ENCODE measurements around the gene DSEL.

The DSEL gene

GRCh38 chr18:67476585-67476984 lies 39.9 kb downstream of the DSEL start:
- Mint-ChIP-seq H3K27ac (no peak overlapping the region), H3K9me3 (no peaks in the 10 kb centered on the region), H3K36me3 (no peaks in the 10 kb centered on the region), H3K4me3 (no peak overlapping the region), H3K27me3 (no peaks in the 10 kb centered on the region), H3K4me1 (no peaks in the 10 kb centered on the region)
- no peak for ATAC-seq

- H3K36me3 Mint-ChIP-seq = no peaks in the 10 kb centered on the region
- H3K4me1 Mint-ChIP-seq = no peaks in the 10 kb centered on the region
- no peak for ATAC-seq
- H3K27ac Mint-ChIP-seq = no peak overlapping the region
- H3K4me3 Mint-ChIP-seq = no peak overlapping the region
- H3K9me3 Mint-ChIP-seq = no peaks in the 10 kb centered on the region
- H3K27me3 Mint-ChIP-seq = no peaks in the 10 kb centered on the region
Observed at GRCh38 chr18:67475673-67476072, 40.8 kb downstream of the DSEL start.

DNA sequence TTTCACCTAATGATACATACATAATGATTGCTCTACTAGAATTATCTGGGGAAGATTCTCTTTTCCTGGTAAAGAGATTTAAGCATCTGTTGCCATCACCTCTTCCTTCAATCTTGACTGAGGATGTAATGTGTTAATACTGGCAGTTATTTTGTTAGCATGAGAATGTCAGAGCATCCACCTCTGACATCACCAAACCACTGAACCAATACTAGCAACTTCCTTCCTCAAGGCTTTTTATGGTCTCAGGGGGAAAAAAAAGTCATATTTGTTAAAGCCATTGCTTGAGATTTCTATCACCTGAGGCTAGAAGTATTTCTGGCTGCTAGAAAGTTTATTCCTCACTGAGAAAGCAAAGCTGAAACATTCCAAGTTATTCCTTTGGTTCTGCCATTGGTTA lies 48.5 kb downstream of the DSEL start:
- Mint-ChIP-seq H3K27ac (no peak overlapping the region), H3K27me3 (no peaks in the 10 kb centered on the region), H3K4me1 (peaks cover 16% of the 10 kb centered on the region), H3K36me3 (no peaks in the 10 kb centered on the region), H3K4me3 (no peak overlapping the region), H3K9me3 (no peaks in the 10 kb centered on the region)
- ATAC-seq = peak; percentile 59

DNA sequence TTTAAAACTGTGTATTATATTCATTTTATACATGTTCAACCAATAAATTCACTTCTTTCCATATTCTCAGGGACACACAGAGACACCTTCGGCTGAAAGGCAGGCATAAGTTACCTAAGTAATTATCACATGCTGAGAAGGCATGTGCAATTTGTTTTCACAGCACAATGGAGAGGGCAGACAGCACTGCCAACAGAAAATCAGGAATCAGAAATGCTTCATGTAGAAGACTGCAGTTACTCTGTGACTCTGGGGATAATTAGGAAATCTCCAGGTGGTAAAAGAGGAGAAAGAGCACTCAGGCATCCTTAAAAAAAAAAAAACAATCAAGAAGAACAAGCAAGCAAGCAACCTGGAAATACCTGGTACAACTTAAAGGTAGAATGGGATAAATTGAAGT lies 49.3 kb downstream of the DSEL start:
- H3K4me3 Mint-ChIP-seq = no peak overlapping the region

DNA sequence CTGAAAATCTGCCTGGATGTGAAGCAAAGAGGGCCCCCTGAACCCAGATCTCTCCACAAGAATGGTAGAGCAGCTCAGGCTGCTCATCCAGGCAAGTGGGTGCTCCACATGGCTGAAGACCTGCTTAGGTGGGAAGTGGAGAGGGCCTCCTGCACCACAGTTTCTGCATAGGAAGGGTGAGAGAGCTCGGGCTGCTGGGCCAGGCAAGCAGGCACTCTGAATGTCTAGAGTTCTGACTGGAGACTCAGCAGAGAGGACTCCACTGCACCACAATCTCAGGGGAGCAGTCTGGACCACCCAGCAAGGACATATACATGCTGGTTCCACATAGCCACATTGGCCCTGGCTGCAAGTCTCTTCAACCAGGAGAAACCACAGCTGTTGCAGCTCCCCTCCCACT lies 52.0 kb downstream of the DSEL start:
- ATAC-seq = no peak
- Mint-ChIP-seq H3K36me3 (no peaks in the 10 kb centered on the region), H3K27ac (no peak overlapping the region), H3K27me3 (no peaks in the 10 kb centered on the region), H3K4me1 (peaks cover 16% of the 10 kb centered on the region), H3K9me3 (no peaks in the 10 kb centered on the region), H3K4me3 (no peak overlapping the region)

More for the DNA sequence above, 49.3 kb downstream of the DSEL start:
- Mint-ChIP-seq H3K4me1 (peaks cover 16% of the 10 kb centered on the region), H3K27me3 (no peaks in the 10 kb centered on the region), H3K27ac (no peak overlapping the region), H3K9me3 (no peaks in the 10 kb centered on the region), H3K36me3 (no peaks in the 10 kb centered on the region)
- ATAC-seq = no peak

GRCh38 chr18:67463829-67464228 lies 52.7 kb downstream of the DSEL start:
- Mint-ChIP-seq H3K36me3 (no peaks in the 10 kb centered on the region), H3K9me3 (no peaks in the 10 kb centered on the region), H3K4me3 (no peak overlapping the region), H3K4me1 (peaks cover 16% of the 10 kb centered on the region), H3K27ac (no peak overlapping the region), H3K27me3 (no peaks in the 10 kb centered on the region)
- no peak for ATAC-seq

GRCh38 chr18:67456711-67457110 lies 59.8 kb downstream of the DSEL start:
- ATAC-seq = no peak
- H3K27me3 Mint-ChIP-seq = no peaks in the 10 kb centered on the region
- H3K9me3 Mint-ChIP-seq = no peaks in the 10 kb centered on the region
- no peak overlapping the region for H3K4me3 Mint-ChIP-seq
- H3K27ac Mint-ChIP-seq = no peak overlapping the region
- no peaks in the 10 kb centered on the region for H3K36me3 Mint-ChIP-seq
- H3K4me1 Mint-ChIP-seq = no peaks in the 10 kb centered on the region

Data from stimulated activated memory B cell treated with anti-CD40 and anti-IgM and Interleukin-4, amounts not matched to agents 10 μg/mL and 1 μg/mL and 100 μg/mL, for 72 hours (primary cell).